Stimulated activated naive CD8-positive, alpha-beta T cell treated with anti-CD3 and anti-CD28 coated beads, Interleukin-15, amount 100 ng/mL, for 72 hours (primary cell): Measurements from ENCODE around the gene FOXP1.
A peak's percentile ranks its signal among the peaks of the same experiment; 100 is the strongest.

Source experiments
- ATAC-seq: fragments of 150-1000 bp; cut with Tn5 transposase; 2 replicates; pipeline ENCODE4 v1.10.0; 2021; ENCODE audit warnings: mild to moderate bottlenecking, moderate library complexity
- DNase-seq, 2 donors: peaks; one replicate each; pipeline ENCODE4 v3.0.0; 2021 to 2022
- H3K27ac Mint-ChIP-seq, 2 donors: one replicate each; pipeline ENCODE4 v1.8.0; 2022; ENCODE audit warnings: mild to moderate bottlenecking in 2 of 2, mixed read lengths in 2 of 2, moderate library complexity in 2 of 2
- H3K27me3 Mint-ChIP-seq: one replicate; pipeline ENCODE4 v1.8.0; 2022; ENCODE audit warnings: mixed read lengths
- H3K4me1 Mint-ChIP-seq: one replicate; pipeline ENCODE4 v1.8.0; 2022; ENCODE audit warnings: mild to moderate bottlenecking, mixed read lengths
- H3K4me3 Mint-ChIP-seq, 2 donors: one replicate each; pipeline ENCODE4 v1.8.0; 2022; ENCODE audit warnings: mild to moderate bottlenecking in 2 of 2, mixed read lengths in 2 of 2, moderate library complexity in 1 of 2
- H3K9me3 Mint-ChIP-seq, 2 donors: one replicate each; pipeline ENCODE4 v1.8.0; 2022; ENCODE audit warnings: mixed read lengths in 2 of 2

FOXP1 gene

GRCh38 chr3:71401695-71402231 lies 181.8 kb downstream of the FOXP1 start:
- Mint-ChIP-seq H3K4me3 (peak overlapping the region; percentile 14 to 67), H3K9me3 (no peaks in the 10 kb centered on the region), H3K27me3 (no peaks in the 10 kb centered on the region), H3K4me1 (peaks cover 92% of the 10 kb centered on the region), H3K27ac (no peak overlapping the region)
- ATAC-seq (no peak), DNase-seq (no peak)

- Mint-ChIP-seq H3K27ac (peak overlapping the region; percentile 79 to 92), H3K27me3 (no peaks in the 10 kb centered on the region), H3K4me1 (peaks cover 92% of the 10 kb centered on the region), H3K9me3 (no peaks in the 10 kb centered on the region), H3K4me3 (peak overlapping the region; percentile 62 to 67)
- no peak for ATAC-seq
- no peak for DNase-seq
Observed at GRCh38 chr3:71400986-71401451, 182.5 kb downstream of the FOXP1 start.

GRCh38 chr3:71399478-71399877 lies 184.1 kb downstream of the FOXP1 start:
- Mint-ChIP-seq H3K4me1 (peaks cover 96% of the 10 kb centered on the region), H3K4me3 (peak overlapping the region; percentile 76 to 88)
- peak; percentile 25 for ATAC-seq

DNA sequence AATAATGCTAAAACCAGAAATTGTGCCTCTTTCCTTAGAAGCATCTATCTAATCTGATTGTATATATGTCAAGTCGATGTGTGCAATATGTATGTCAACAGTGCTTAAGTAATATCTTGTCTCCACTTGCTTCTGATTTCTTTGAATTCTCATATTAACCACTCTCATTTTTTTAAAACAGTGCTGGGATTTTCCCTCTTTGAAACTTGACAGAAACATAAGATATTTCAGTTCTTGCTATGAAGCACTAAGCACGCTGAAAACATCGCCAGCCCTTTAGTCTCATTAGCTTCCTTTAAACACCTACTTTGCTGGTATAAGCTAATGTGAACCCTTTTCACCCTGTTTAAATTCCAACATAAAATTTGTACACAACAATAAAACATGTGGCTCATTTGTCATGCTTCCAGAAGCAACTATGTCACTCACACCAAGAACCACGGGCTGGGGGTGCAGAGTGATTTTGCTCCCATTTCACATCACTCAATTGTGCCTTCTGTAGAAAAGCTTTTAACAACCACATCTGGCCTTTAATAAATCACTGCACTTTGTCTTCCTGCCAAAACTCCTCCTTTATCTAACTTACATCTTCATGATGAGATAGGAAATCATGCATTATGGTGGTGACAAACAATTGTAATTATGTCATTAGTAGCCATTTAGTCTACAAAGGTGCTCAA lies 185.2 kb downstream of the FOXP1 start:
- Mint-ChIP-seq H3K27ac (peak overlapping the region; percentile 94 to 96), H3K27me3 (no peaks in the 10 kb centered on the region), H3K9me3 (no peaks in the 10 kb centered on the region), H3K4me3 (peak overlapping the region; percentile 85 to 88), H3K4me1 (peaks cover 96% of the 10 kb centered on the region)
- ATAC-seq = peak; percentile 77
- peak in 1 of 2 donors; percentile 46 for DNase-seq

More at GRCh38 chr3:71399478-71399877, 184.1 kb downstream of the FOXP1 start:
- H3K27me3 Mint-ChIP-seq = no peaks in the 10 kb centered on the region
- no peak for DNase-seq
- H3K27ac Mint-ChIP-seq = peak overlapping the region; percentile 69 to 93
- no peaks in the 10 kb centered on the region for H3K9me3 Mint-ChIP-seq

DNA sequence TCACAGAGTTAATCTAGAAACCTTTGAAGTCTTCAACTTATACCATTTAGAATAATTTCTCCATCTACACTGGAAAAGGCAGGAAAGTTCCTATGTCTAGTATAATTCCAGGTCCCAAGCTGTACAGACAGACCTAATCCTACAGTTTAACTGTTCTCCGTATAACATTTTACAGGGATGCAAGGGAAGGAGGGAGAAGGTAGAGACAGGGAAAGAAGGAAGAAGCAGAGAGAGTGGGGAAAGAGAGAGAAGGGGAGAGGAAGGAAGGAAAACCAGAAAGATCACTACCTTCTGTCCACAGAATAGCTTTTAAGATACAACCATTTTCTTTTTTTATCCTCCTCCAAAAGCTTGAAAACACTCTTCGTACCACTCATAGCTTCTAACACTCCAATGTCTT lies 185.8 kb downstream of the FOXP1 start:
- DNase-seq (no peak), ATAC-seq (no peak)
- H3K4me3 Mint-ChIP-seq = peak overlapping the region; percentile 85 to 88
- peaks cover 91% of the 10 kb centered on the region for H3K4me1 Mint-ChIP-seq
- H3K27me3 Mint-ChIP-seq = no peaks in the 10 kb centered on the region
- no peaks in the 10 kb centered on the region for H3K9me3 Mint-ChIP-seq
- peak overlapping the region; percentile 94 to 96 for H3K27ac Mint-ChIP-seq

DNA sequence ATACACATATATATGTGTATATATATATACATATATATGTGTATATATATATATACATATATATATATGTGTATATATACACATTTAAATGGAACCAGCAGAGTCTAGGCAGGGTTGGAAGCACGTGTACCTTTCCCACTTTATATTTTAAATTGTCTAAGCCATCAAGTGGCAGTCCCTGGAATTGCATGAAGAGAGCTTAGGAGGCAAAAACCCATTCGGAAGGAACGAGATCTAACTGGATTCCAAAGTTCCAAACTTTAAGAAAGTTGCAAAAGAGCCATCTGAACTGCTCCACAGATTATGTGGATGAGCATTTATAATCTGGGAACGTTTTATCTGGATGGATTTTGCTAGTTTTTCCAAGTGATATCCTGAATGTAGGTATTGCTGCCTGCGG lies 186.5 kb downstream of the FOXP1 start:
- Mint-ChIP-seq H3K27ac (no peak overlapping the region), H3K4me3 (peak overlapping the region; percentile 85 to 88)
- no peak for DNase-seq

DNA sequence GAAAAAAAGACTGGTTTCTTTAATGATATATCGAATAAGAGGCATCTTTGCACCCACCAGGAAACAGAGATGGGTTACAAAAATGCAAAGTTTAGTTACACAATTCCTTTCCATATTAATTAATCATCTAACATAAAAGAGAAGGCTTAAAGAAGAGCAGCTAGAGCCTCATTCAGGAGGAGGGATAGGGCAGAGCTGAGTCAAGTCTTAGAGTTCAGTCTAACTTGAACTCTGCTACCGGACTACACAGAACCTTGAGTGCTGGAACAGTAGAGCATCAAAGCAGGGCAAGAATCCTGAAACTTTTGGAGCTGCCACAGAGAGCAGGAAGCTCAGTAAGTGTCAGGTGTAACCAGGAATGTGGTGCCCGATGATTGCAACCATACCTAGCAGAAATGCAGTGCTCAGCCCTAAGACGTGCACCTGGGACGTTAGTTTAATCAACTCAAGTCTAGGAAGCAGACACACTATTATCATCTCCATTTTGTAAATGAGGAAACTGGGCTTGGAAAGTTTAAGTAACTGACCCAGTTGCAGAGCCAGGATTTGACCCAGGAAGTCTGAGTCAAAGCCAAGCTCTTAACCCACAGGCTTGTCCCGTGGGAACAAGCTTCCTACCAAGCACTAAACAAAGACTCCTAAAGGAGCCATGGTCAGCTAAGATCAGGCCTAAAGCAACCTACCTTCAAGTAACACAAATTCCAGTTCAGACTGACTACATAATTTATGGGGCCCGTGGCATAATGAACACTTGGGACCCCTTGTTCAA lies 187.4 kb downstream of the FOXP1 start:
- Mint-ChIP-seq H3K27ac (peak overlapping the region; percentile 77 to 78), H3K9me3 (no peaks in the 10 kb centered on the region), H3K27me3 (no peaks in the 10 kb centered on the region), H3K4me3 (peak overlapping the region; percentile 20 to 54), H3K4me1 (peaks cover 84% of the 10 kb centered on the region)
- no peak for DNase-seq
- ATAC-seq = no peak

More for the DNA sequence above, 186.5 kb downstream of the FOXP1 start:
- H3K27me3 Mint-ChIP-seq = no peaks in the 10 kb centered on the region
- H3K4me1 Mint-ChIP-seq = peaks cover 84% of the 10 kb centered on the region
- no peak for ATAC-seq
- no peaks in the 10 kb centered on the region for H3K9me3 Mint-ChIP-seq

GRCh38 chr3:71395470-71395869 lies 188.1 kb downstream of the FOXP1 start:
- Mint-ChIP-seq H3K27ac (peak overlapping the region; percentile 6 to 77), H3K27me3 (no peaks in the 10 kb centered on the region), H3K9me3 (no peaks in the 10 kb centered on the region), H3K4me3 (peak overlapping the region; percentile 19 to 61), H3K4me1 (peaks cover 84% of the 10 kb centered on the region)
- DNase-seq (no peak), ATAC-seq (no peak)

DNA sequence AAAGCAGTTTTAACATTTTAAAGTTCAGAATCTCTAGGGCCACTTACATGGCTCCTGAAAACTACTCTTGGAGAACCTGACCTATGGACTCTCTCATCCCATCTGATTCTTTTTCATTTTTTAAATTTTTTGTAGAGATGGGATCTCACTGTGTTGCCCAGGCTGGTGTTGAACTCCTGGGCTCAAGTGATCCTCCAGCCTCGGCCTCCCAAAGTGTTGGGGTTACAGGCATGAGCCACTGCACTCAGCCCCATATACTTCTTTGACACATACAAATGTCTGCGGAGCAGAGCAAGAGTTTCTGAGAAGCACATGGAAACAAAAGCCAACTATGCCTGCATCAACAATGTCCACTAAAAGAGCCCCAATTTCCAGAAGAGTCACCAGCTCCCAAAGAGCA lies 189.8 kb downstream of the FOXP1 start:
- DNase-seq = no peak
- H3K27ac Mint-ChIP-seq = peak overlapping the region; percentile 89 to 96
- peaks cover 72% of the 10 kb centered on the region for H3K4me1 Mint-ChIP-seq
- no peak for ATAC-seq
- H3K9me3 Mint-ChIP-seq = no peaks in the 10 kb centered on the region
- no peak overlapping the region for H3K4me3 Mint-ChIP-seq
- H3K27me3 Mint-ChIP-seq = no peaks in the 10 kb centered on the region

GRCh38 chr3:71393093-71393492 lies 190.4 kb downstream of the FOXP1 start:
- no peaks in the 10 kb centered on the region for H3K27me3 Mint-ChIP-seq
- no peak for DNase-seq
- peak; percentile 73 for ATAC-seq
- H3K27ac Mint-ChIP-seq = peak overlapping the region; percentile 88 to 96
- H3K4me1 Mint-ChIP-seq = peaks cover 72% of the 10 kb centered on the region
- H3K4me3 Mint-ChIP-seq = no peak overlapping the region
- no peaks in the 10 kb centered on the region for H3K9me3 Mint-ChIP-seq

GRCh38 chr3:71392251-71392650 lies 191.3 kb downstream of the FOXP1 start:
- ATAC-seq = peak; percentile 47
- Mint-ChIP-seq H3K4me1 (peaks cover 72% of the 10 kb centered on the region), H3K4me3 (peak overlapping the region; percentile 67 to 74), H3K9me3 (no peaks in the 10 kb centered on the region), H3K27ac (peak overlapping the region; percentile 97), H3K27me3 (no peaks in the 10 kb centered on the region)
- no peak for DNase-seq

DNA sequence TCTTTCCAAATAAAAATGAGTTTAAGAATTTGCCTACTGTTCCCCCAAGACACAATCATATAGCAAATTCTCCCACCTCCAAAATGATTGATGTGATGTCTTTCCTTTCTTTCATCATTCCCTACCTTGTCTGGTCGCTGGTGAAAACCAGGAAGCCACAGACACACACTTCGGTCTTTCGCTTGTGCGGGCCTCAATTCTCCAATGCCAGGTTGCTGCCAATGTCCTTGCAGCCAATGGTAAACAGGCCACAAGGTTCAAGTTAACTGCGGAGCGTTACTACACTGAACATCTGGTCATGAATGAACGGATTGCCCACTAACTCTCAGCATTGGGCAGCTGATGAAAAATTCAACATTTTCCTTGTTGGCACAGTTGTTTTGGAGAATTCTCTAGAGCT lies 192.2 kb downstream of the FOXP1 start:
- H3K9me3 Mint-ChIP-seq = no peaks in the 10 kb centered on the region
- H3K27ac Mint-ChIP-seq = peak overlapping the region; percentile 97
- peaks cover 75% of the 10 kb centered on the region for H3K4me1 Mint-ChIP-seq
- DNase-seq (peak in 1 of 2 donors; percentile 45), ATAC-seq (peak; percentile 29)
- no peaks in the 10 kb centered on the region for H3K27me3 Mint-ChIP-seq
- peak overlapping the region; percentile 67 to 74 for H3K4me3 Mint-ChIP-seq

- H3K27me3 Mint-ChIP-seq = no peaks in the 10 kb centered on the region
- peak overlapping the region; percentile 73 to 74 for H3K4me3 Mint-ChIP-seq
- ATAC-seq = peak; percentile 33
- H3K27ac Mint-ChIP-seq = peak overlapping the region; percentile 97
- DNase-seq = peak in 1 of 2 donors; percentile 42
- no peaks in the 10 kb centered on the region for H3K9me3 Mint-ChIP-seq
- H3K4me1 Mint-ChIP-seq = peaks cover 75% of the 10 kb centered on the region
Observed at GRCh38 chr3:71389911-71390573, 193.5 kb downstream of the FOXP1 start.

DNA sequence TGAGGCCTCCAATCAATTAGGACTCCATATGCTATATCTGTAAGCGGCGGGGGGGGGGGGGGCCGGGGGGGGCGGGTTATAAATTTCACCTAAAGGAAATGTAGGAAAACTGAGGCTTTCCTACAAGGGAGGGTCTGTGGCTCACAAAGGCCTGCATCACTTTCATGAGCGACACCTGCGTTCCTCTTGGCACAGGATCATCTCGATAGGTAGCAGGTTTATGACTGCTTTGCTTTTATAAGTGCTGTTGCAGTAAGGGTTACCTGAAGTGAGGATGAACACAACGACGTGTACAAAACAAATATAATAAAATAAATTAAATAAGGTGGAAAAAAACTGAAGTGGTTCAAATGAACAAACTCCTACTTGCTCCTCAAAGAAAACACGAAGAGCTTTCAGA lies 194.3 kb downstream of the FOXP1 start:
- Mint-ChIP-seq H3K4me3 (peak overlapping the region in 1 of 2 donors; percentile 74), H3K27me3 (no peaks in the 10 kb centered on the region), H3K9me3 (no peaks in the 10 kb centered on the region), H3K4me1 (peaks cover 75% of the 10 kb centered on the region), H3K27ac (peak overlapping the region; percentile 82 to 90)
- ATAC-seq (no peak), DNase-seq (no peak)

GRCh38 chr3:71388535-71389120 lies 194.9 kb downstream of the FOXP1 start:
- H3K9me3 Mint-ChIP-seq = no peaks in the 10 kb centered on the region
- H3K4me1 Mint-ChIP-seq = peaks cover 75% of the 10 kb centered on the region
- peak overlapping the region; percentile 54 to 74 for H3K4me3 Mint-ChIP-seq
- H3K27ac Mint-ChIP-seq = peak overlapping the region; percentile 82 to 90
- no peak for DNase-seq
- no peak for ATAC-seq
- H3K27me3 Mint-ChIP-seq = no peaks in the 10 kb centered on the region
